Stimulated activated CD4-positive, alpha-beta T cell treated with anti-CD3 and anti-CD28 coated beads, Interleukin-2, amount 100 ng/mL, for 24 hours (primary cell): ENCODE measurements around the gene MTFR1L.
A peak's percentile ranks its signal among the peaks of the same experiment; 100 is the strongest.

Source experiments
- DNase-seq, 2 donors: peaks; one replicate each; pipeline ENCODE4 v3.0.0-alpha.2; 2020

MTFR1L gene

GRCh38 chr1:25864434-25864833, 44.7 kb downstream of the MTFR1L start:
- no peak for DNase-seq

- DNase-seq: no peak
These were observed 46.5 kb downstream of the MTFR1L start for GRCh38 chr1:25866288-25866687.

DNA sequence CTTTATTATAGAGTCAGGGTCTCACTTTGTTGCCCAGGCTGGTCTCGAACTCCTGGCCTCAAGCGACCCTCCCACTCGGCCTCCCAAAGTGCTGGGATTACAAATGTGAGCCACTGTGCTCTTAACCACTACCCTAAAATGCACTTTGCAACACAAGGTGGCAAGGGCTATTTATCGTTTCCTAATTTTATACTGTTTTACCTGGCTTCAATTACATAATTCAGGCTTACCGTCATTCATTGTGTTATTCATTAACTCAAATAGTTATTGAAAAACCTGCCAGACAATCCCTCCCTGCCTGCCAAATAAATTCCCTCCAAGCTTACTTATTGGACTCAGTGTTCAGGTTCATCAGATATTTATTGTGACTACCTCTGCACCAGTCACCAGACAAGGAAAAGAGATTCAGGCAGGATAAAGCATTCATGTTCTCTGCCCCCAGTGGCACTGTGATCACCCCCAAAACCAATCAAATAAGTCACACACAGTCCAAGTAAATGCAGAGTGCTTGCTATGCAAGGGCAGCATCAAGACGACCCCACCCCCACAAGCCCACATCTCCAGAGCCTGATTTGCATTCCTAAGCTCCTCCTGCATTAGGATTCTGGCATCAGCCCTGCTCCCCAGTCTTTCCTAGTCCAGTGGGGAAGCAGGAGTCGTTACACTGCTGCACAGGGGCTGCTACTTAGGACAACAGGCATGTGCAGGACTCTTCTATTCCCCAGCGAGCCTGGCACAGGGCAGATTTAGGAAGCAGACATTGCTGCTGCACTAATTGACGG, 47.6 kb downstream of the MTFR1L start:
- DNase-seq: no peak

DNA sequence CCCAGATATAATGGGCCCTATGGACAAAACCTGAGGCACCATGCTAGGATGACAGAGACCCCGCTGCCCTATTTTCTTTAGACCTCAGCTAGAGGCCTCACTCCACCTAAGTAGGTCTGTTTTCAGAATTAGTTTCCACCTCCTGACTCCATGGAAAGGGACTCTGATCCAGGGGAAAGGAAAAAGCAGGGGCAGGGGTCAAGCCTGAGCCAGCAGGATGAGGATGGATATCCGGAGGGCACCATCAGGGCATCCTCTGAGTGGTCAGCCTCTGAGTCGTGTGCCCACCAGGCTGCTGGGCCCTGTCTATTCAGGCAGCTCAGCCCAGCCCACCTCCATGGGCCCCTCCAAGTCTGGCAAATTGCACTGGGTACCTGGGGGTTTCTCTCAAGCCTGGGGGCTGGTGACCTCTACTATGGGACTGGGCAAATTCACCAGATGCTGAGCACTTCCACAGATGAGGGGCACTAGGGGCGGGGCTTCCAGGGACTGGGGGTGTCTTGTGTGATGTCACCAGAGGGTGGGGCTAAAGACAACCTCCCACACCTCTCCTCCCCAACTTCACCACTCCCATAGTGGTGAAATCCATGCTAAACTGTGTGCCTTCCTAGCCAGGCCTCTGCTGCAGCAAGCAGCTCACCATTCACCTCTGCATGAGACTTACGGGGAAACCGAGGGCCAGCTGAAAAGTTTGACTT, 50.3 kb downstream of the MTFR1L start:
- DNase-seq: no peak

- DNase-seq: no peak
These were observed 50.9 kb downstream of the MTFR1L start for GRCh38 chr1:25870614-25871013.

GRCh38 chr1:25871086-25871703, 51.4 kb downstream of the MTFR1L start:
- DNase-seq: no peak

GRCh38 chr1:25871704-25872494, 52.1 kb downstream of the MTFR1L start:
- no peak for DNase-seq

DNA sequence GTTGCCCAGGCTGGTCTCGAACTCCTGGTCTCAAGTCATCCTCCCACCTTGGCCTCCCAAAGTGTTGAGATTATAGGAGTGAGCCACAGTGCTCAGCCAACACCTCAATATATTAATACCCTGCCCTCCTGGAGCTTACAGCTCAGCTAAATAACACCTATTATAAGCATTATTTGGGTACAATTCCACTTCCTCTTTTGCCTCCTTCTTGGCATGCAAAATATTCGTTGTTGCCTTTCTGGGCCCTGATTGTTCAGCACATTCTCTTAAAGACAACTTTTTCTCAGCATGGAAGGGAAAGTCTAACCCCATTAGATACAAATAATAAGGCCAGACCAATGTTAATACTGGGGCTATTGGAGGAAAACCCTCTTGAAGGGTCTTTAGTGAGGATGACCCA, 53.0 kb downstream of the MTFR1L start:
- DNase-seq: no peak

GRCh38 chr1:25873120-25873519, 53.4 kb downstream of the MTFR1L start:
- no peak for DNase-seq

- DNase-seq: no peak
These were observed 54.5 kb downstream of the MTFR1L start for GRCh38 chr1:25874209-25874608.

GRCh38 chr1:25874635-25875153, 54.9 kb downstream of the MTFR1L start:
- DNase-seq: no peak

GRCh38 chr1:25875154-25875855, 55.6 kb downstream of the MTFR1L start, which contains the start of gene PAQR7:
TSS of gene PAQR7 (minus strand) at chr1:25875708. CDS start at chr1:25863839, 11,869 bp downstream.
- DNase-seq: peak; percentile 61 to 75

DNA sequence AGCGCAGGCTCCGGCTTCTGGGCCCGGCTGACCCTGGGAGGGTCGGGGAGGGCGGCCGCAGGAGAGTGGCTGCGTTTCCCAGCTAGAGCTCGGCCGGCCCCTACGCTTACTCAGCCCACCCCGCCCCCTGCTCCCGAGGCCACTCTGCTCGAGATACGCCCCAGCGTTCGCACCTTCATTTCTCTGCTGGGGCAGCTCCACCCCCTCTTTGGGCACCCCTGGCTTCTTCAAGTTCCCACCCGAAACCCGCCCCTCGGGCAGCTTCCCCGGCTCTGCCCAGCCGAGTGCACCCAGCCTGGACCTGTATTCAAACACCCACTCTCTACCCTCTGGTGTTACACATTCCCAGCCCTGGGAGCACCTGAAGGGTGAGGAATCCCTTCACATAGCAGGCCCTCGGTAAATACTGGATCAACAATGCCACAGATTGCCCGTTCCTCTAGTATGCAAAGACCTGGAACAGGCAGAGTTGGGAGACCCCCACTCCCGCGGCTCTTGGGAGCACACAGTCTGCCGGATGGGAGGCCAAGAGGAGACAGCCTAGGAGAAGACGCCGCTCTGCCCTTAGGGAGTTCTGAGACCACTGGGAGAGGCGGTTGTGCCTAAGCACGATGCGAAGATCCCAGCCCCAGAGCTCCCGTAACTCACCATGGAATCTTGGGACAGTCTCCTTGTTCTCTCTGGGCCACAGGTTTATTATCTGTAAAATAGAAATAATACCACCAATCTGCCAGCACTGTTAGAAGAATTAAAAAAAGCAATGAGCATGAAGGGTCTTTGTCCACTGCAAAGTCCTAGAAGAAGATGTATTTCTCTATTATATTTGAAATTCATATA, 56.3 kb downstream of the MTFR1L start:
- no peak for DNase-seq

GRCh38 chr1:25876693-25877077, 56.9 kb downstream of the MTFR1L start:
- DNase-seq: no peak

DNA sequence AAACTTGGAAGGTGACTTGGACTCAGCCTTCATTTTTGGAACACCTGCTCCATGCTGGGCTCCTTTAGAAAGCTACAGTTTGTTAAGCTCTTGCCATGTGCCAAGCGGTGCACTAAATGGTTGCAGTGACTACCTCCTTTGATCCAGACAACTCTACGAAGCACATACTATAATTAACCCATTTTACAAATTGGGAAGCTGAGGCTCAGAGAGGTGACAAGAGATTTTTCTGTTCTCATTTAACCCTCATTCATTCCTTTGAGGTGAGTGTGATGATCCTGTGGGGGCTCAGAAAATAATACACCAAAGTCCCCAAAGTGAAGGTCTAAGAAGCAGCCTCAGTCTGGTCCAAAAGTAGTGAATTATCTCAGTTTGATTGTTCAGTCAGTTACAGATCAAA, 57.4 kb downstream of the MTFR1L start:
- no peak for DNase-seq

DNA sequence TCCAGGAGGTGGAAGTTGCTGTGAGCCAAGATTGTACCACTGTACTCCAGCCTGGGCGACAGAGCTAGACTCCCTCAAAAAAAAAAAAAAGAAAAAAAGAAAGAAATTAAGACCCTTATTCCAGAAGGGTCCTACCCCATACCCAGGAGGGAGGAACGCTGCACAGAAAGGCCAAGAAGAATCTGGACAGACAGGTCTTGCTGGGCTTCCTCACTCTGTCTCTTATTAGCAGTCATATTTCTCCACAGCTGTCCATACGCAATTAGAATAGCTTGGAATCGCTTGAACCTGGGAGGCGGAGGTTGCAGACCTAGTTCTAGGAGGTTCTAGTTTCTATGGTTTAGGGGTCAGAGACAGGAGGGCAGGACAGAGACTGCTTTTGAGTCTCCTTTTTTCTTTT, 58.9 kb downstream of the MTFR1L start:
- no peak for DNase-seq

- no peak for DNase-seq
These were observed 59.9 kb downstream of the MTFR1L start for GRCh38 chr1:25879675-25880074.

GRCh38 chr1:25880518-25880917, 60.8 kb downstream of the MTFR1L start:
- no peak for DNase-seq

GRCh38 chr1:25881266-25881665, 61.5 kb downstream of the MTFR1L start:
- no peak for DNase-seq
